ENCODE measurements around the gene RFNG. TPM values are rescaled to one million over a fixed set of nuclear protein-coding genes. Genes with fewer than 3 reads are reported as not detected.

RFNG gene
- total and polyA plus RNA-seq, 7 donors: 27.1 to 40.7 (median 31.2) TPM

GRCh38 chr17:82028966-82029365, 22.6 kb downstream of the RFNG start:
- H3K36me3 ChIP-seq (ENCODE audit: insufficient read depth in 1 of 2, low read depth in 1 of 2): no peaks in the 10 kb centered on the region
- TF ChIP-seq CTCF (IDR thresholded peaks at IDR 0.05): no peak
- H3K27ac ChIP-seq: no peak overlapping the region
- no peak overlapping the region for H3K4me3 ChIP-seq
- peaks cover 0 to 17% (median 0%) of the 10 kb centered on the region in 3 donors for H3K27me3 ChIP-seq (ENCODE audit: insufficient read depth in 3 of 3, low read length in 2 of 3)
- 97 to 98% (median 97%) methylated on average over 8 to 9 of the region's 9 CpGs for WGBS, 3 donors
- ATAC-seq (no peak), DNase-seq (no peak)
- H3K4me1 ChIP-seq: peaks cover 18% of the 10 kb centered on the region
- no peaks in the 10 kb centered on the region for H3K9me3 ChIP-seq
- intact Hi-C loops (cut with DNase I): loop anchor here in 1 of 2 donors (5.0 kb wide), 1 partner anchor 303 kb away; the partner anchor contains the start of gene SECTM1

- 96 to 97% (median 96%) methylated on average over 12 to 13 of the region's 13 CpGs for WGBS, 3 donors
- DNase-seq (no peak), ATAC-seq (no peak)
- Histone ChIP-seq H3K4me1 (peaks cover 24% of the 10 kb centered on the region), H3K4me3 (no peak overlapping the region), H3K9me3 (no peaks in the 10 kb centered on the region), H3K27ac (no peak overlapping the region), H3K27me3 (ENCODE audit: insufficient read depth in 3 of 3, low read length in 2 of 3) (peaks cover 0 to 17% (median 0%) of the 10 kb centered on the region in 3 donors), H3K36me3 (ENCODE audit: insufficient read depth in 1 of 2, low read depth in 1 of 2) (no peaks in the 10 kb centered on the region)
- intact Hi-C loops (cut with DNase I): loop anchor here in 1 of 2 donors (5.0 kb wide), 1 partner anchor 304 kb away; the partner anchor contains the start of gene SECTM1
- no peak for TF ChIP-seq CTCF (IDR thresholded peaks at IDR 0.05)
Observed at GRCh38 chr17:82028246-82028645, 23.4 kb downstream of the RFNG start.

GRCh38 chr17:82025401-82026107, 26.1 kb downstream of the RFNG start:
- intact Hi-C loops (cut with DNase I): loop anchor here in 1 of 2 donors (5.0 kb wide), 1 partner anchor 307 kb away; the partner anchor contains the start of gene SECTM1

GRCh38 chr17:82024859-82025258, 26.8 kb downstream of the RFNG start:
- ATAC-seq: no peak
- intact Hi-C loops (cut with DNase I): loop anchor here in 1 of 2 donors (5.0 kb wide), 1 partner anchor 307 kb away; the partner anchor contains the start of gene SECTM1
- DNase-seq: no peak
- WGBS, 3 donors: 95 to 97% (median 95%) methylated on average over 17 of the region's 17 CpGs
- H3K36me3 ChIP-seq (ENCODE audit: insufficient read depth in 1 of 2, low read depth in 1 of 2): no peaks in the 10 kb centered on the region
- no peaks in the 10 kb centered on the region for H3K9me3 ChIP-seq
- H3K27me3 ChIP-seq (ENCODE audit: insufficient read depth in 3 of 3, low read length in 2 of 3): no peaks in the 10 kb centered on the region
- peaks cover 26% of the 10 kb centered on the region for H3K4me1 ChIP-seq
- no peak overlapping the region for H3K27ac ChIP-seq
- TF ChIP-seq CTCF (IDR thresholded peaks at IDR 0.05): no peak
- H3K4me3 ChIP-seq: no peak overlapping the region

More at GRCh38 chr17:82025401-82026107, 26.1 kb downstream of the RFNG start:
- 93 to 96% (median 94%) methylated on average over 25 of the region's 25 CpGs for WGBS, 3 donors
- Histone ChIP-seq H3K9me3 (no peaks in the 10 kb centered on the region), H3K27ac (no peak overlapping the region), H3K4me1 (peaks cover 29% of the 10 kb centered on the region), H3K27me3 (ENCODE audit: insufficient read depth in 3 of 3, low read length in 2 of 3) (no peaks in the 10 kb centered on the region), H3K4me3 (no peak overlapping the region), H3K36me3 (ENCODE audit: insufficient read depth in 1 of 2, low read depth in 1 of 2) (no peaks in the 10 kb centered on the region)
- no peak for TF ChIP-seq CTCF (IDR thresholded peaks at IDR 0.05)
- no peak for ATAC-seq
- DNase-seq: no peak
